Neural cell (in vitro differentiated cells): ENCODE data around the gene IQCK. TPM values are rescaled to one million over a fixed set of nuclear protein-coding genes. Genes with fewer than 3 reads are reported as not detected.
A peak's percentile ranks its signal among the peaks of the same experiment; 100 is the strongest.

Experiments
- H2AFZ ChIP-seq: fragments of 200-600, 300-800 bp; sonication (generic), shearing (Covaris generic); 2 replicates; pipeline ENCODE4 v1.6.0; 2014; ENCODE audit warnings: low read depth, mild to moderate bottlenecking, antibody characterized with exemption, low read length, moderate library complexity
- H3F3A ChIP-seq: fragments of 200-600 bp; shearing (Covaris generic); 2 replicates; pipeline ENCODE4 v1.6.1; 2016; ENCODE audit warnings: mild to moderate bottlenecking, moderate library complexity, mixed read lengths, antibody characterized with exemption, low read length; ENCODE audit not compliant: insufficient read depth, poor library complexity, severe bottlenecking
- H3K27ac ChIP-seq: fragments of 200-600, 300-800 bp; sonication (generic), shearing (Covaris generic); 2 replicates; pipeline ENCODE4 v1.5.1; 2014; ENCODE audit warnings: mild to moderate bottlenecking, low read length, moderate library complexity
- H3K27me3 ChIP-seq: fragments of 300-800, 200-600 bp; sonication (generic), shearing (Covaris generic); 2 replicates; pipeline ENCODE4 v1.6.0; 2014; ENCODE audit warnings: mild to moderate bottlenecking, low read depth, low read length, moderate library complexity; ENCODE audit not compliant: insufficient read depth
- H3K36me3 ChIP-seq: fragments of 300-800, 200-600 bp; sonication (generic), shearing (Covaris generic); 2 replicates; pipeline ENCODE4 v1.5.1; 2014; ENCODE audit warnings: mild to moderate bottlenecking, antibody characterized with exemption, low read length, moderate library complexity; ENCODE audit not compliant: insufficient read depth
- H3K4me2 ChIP-seq: fragments of 300-800, 200-600 bp; sonication (generic), shearing (Covaris generic); 2 replicates; pipeline ENCODE4 v1.6.0; 2014; ENCODE audit warnings: mild to moderate bottlenecking, low read length
- H3K4me3 ChIP-seq: fragments of 300-800, 200-600 bp; sonication (generic), shearing (Covaris generic); 2 replicates; pipeline ENCODE4 v1.5.1; 2014; ENCODE audit warnings: mild to moderate bottlenecking, low read length, moderate library complexity
- H3K79me2 ChIP-seq: fragments of 200-600 bp; shearing (Covaris generic); replicated peaks from 2 replicates; pipeline ENCODE4 v1.6.0; 2014; ENCODE audit warnings: mild to moderate bottlenecking, low read length, moderate library complexity; ENCODE audit not compliant: insufficient read depth
- H3K9ac ChIP-seq: fragments of 300-800, 200-600 bp; sonication (generic), shearing (Covaris generic); 2 replicates; pipeline ENCODE4 v1.6.1; 2016; ENCODE audit warnings: mild to moderate bottlenecking, low read length, mixed read lengths
- H3K9me2 ChIP-seq: fragments of 200-600 bp; shearing (Covaris generic); 2 replicates; pipeline ENCODE4 v1.6.1; 2016; ENCODE audit warnings: mild to moderate bottlenecking, low read length, mixed read lengths; ENCODE audit not compliant: insufficient read depth
- H3K9me3 ChIP-seq: fragments of 200-600, 300-800 bp; sonication (generic), shearing (Covaris generic); 2 replicates; pipeline ENCODE4 v1.6.1; 2016; ENCODE audit warnings: mild to moderate bottlenecking, mixed run types, low read length, moderate library complexity, mixed read lengths
- H4K20me1 ChIP-seq: fragments of 200-600 bp; shearing (Covaris generic); 2 replicates; pipeline ENCODE4 v1.6.1; 2016; ENCODE audit warnings: mild to moderate bottlenecking, mixed run types; ENCODE audit not compliant: insufficient read depth
- EP300 ChIP-seq: fragments of 450-650 bp; conservative IDR thresholded peaks from 2 replicates; pipeline ENCODE4 v1.6.1; 2014; ENCODE audit warnings: antibody characterized with exemption, mild to moderate bottlenecking, moderate library complexity; ENCODE audit not compliant: poor library complexity, severe bottlenecking
- EZH2 ChIP-seq: fragments of 200-600, 300-800 bp; shearing (Covaris generic), sonication (generic); IDR thresholded peaks from 2 replicates; pipeline ENCODE4 v1.6.1; 2014; ENCODE audit warnings: antibody characterized with exemption, low read length, borderline replicate concordance, mild to moderate bottlenecking; ENCODE audit not compliant: insufficient read depth, poor library complexity, severe bottlenecking
- MXI1 ChIP-seq: fragments of 450-650 bp; conservative IDR thresholded peaks from 2 replicates; pipeline ENCODE4 v1.6.1; 2014; ENCODE audit warnings: antibody characterized with exemption, mild to moderate bottlenecking; ENCODE audit not compliant: poor library complexity, severe bottlenecking
- POLR2AphosphoS5 ChIP-seq: IDR thresholded peaks from 2 replicates; pipeline ENCODE4 v1.6.1; 2012
- RAD21 ChIP-seq: fragments of 450-650 bp; conservative IDR thresholded peaks from 2 replicates; pipeline ENCODE4 v1.6.1; 2014; ENCODE audit warnings: antibody characterized with exemption, mild to moderate bottlenecking, moderate library complexity
- SMC3 ChIP-seq: fragments of 450-650 bp; conservative IDR thresholded peaks from 2 replicates; pipeline ENCODE4 v1.6.1; 2014; ENCODE audit warnings: antibody characterized with exemption, mild to moderate bottlenecking, moderate library complexity; ENCODE audit not compliant: poor library complexity
- TAF1 ChIP-seq: IDR thresholded peaks from 2 replicates; pipeline ENCODE4 v1.6.1; 2012; ENCODE audit warnings: low read depth
- polyA plus RNA-seq: library from polyadenylated mRNA; depleted of rRNA; stranded (reverse); fragments of >200 nt; gene quantifications from 2 replicates; pipeline ENCODE4 v1.2.3, GENCODE V29; 2014
- TF ChIP-seq, protein P1 (sequence below): fragments of 450-650 bp; IDR thresholded peaks from 2 replicates; pipeline ENCODE4 v1.5.1; 2014; ENCODE audit warnings: antibody characterized with exemption, mild to moderate bottlenecking, moderate library complexity; ENCODE audit not compliant: poor library complexity, severe bottlenecking
- TF ChIP-seq, protein P2 (sequence below): IDR thresholded peaks from 2 replicates; pipeline ENCODE4 v1.6.1; 2012; ENCODE audit warnings: borderline replicate concordance

Gene IQCK
- polyA plus RNA-seq, 1 donor from 2014 or later = 10.2 TPM

DNA sequence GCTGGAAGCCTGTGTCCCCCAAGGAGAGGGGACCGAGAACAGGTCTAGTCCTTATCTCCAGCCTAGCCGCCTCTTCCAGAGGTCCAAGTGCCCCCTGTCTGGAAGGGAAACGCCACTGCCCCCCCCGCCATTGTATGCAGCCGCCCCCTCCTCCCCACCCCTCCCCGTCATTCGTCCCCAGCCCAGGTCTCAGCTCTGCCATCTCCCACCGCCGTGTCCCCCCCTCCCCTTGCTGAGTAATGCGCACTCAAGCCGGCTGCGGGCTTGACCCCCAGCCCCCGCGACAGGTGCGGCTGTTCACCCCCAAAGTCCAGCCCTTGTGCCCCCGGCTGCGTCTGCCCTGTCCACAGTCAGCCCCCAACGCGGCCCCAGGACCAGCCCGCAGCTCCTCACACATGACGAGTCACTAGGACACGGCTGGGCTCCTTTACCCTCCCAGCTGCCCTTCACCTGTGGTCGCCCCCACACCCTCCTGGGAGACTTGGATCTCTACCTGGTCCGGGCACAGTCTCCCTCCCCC is 166.0 kb downstream of the IQCK start:
- Histone ChIP-seq H3F3A (no peaks in the 10 kb centered on the region), H3K27ac (peak overlapping the region; percentile 67), H3K9ac (peak overlapping the region; percentile 79), H3K27me3 (no peaks in the 10 kb centered on the region), H3K4me2 (peak overlapping the region; percentile 66), H3K36me3 (no peaks in the 10 kb centered on the region), H2AFZ (peak overlapping the region; percentile 45), H3K9me2 (no peaks in the 10 kb centered on the region), H3K9me3 (no peaks in the 10 kb centered on the region), H3K4me3 (peak overlapping the region; percentile 96), H3K79me2 (peaks cover 37% of the 10 kb centered on the region), H4K20me1 (no peaks in the 10 kb centered on the region)
- TF ChIP-seq, protein P1, sequence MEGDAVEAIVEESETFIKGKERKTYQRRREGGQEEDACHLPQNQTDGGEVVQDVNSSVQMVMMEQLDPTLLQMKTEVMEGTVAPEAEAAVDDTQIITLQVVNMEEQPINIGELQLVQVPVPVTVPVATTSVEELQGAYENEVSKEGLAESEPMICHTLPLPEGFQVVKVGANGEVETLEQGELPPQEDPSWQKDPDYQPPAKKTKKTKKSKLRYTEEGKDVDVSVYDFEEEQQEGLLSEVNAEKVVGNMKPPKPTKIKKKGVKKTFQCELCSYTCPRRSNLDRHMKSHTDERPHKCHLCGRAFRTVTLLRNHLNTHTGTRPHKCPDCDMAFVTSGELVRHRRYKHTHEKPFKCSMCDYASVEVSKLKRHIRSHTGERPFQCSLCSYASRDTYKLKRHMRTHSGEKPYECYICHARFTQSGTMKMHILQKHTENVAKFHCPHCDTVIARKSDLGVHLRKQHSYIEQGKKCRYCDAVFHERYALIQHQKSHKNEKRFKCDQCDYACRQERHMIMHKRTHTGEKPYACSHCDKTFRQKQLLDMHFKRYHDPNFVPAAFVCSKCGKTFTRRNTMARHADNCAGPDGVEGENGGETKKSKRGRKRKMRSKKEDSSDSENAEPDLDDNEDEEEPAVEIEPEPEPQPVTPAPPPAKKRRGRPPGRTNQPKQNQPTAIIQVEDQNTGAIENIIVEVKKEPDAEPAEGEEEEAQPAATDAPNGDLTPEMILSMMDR = no peak
- TF ChIP-seq MXI1 = peak; percentile 1

DNA sequence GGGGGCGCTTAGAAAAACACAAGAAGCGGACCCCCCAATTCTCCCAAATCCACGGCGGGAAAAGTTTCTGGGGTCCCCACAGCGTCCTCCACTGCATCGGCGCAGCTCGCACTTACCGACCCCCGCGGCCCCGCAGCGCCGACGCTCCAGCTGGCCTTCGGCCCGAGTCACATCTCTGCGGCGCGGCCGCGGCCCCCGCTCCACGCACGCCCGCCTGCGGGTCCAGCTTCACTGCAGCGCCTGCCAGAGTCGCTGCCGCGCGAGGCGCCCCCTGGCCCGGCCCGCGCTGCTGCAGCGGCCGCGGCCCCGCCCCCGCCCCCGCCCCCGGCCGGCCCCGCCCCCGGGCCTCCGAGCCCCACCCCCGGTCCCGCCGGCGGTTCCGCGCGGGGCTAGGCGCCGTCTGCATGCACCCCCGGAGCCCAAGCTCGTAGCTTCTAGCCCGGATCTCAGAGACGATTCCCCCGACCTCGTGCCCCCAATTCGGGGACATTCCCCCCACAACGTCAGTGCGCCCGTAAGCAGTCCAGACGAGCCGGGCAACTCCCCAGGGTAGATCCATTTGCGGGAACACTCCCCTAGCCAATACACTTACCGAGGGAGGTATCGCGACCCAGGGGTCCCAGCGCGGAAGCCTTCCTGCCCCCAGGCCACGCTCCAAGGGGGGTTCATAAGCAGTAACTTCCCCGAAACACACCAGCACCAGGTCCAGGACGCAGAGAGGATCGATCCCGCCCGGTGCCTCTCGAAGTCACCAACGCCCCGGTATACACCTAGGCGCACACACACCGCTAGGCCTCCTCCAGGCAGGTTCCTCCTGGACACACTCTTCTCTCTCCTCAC is 166.8 kb downstream of the IQCK start, which contains the start of gene GPRC5B:
GPRC5B (minus strand) TSS at position 238 of the 840 bp plus-strand sequence. CDS start 12,003 bp downstream, outside the sequence.
- Histone ChIP-seq H3K4me2 (peak within 1 kb of the TSS; percentile 66), H3K9me3 (no peaks in the 10 kb centered on the region), H3K27me3 (no peaks in the 10 kb centered on the region), H3K9me2 (no peaks in the 10 kb centered on the region), H4K20me1 (no peaks in the 10 kb centered on the region), H2AFZ (peak within 1 kb of the TSS; percentile 45), H3K27ac (peak within 1 kb of the TSS; percentile 67), H3K79me2 (peaks cover 36% of the 10 kb centered on the region), H3K4me3 (peak within 1 kb of the TSS; percentile 96), H3F3A (no peaks in the 10 kb centered on the region), H3K36me3 (no peaks in the 10 kb centered on the region), H3K9ac (peak within 1 kb of the TSS; percentile 79)
- TF ChIP-seq MXI1 = peak; percentile 57
- TF ChIP-seq SMC3 = peak; percentile 36
- TF ChIP-seq, protein P1 = peak; percentile 34
- TF ChIP-seq TAF1 = no peak
- TF ChIP-seq RAD21 = peak; percentile 42
- no peak for TF ChIP-seq EP300
- peak; percentile 28 for TF ChIP-seq POLR2AphosphoS5
- TF ChIP-seq EZH2 = no peak
- TF ChIP-seq, protein P2, sequence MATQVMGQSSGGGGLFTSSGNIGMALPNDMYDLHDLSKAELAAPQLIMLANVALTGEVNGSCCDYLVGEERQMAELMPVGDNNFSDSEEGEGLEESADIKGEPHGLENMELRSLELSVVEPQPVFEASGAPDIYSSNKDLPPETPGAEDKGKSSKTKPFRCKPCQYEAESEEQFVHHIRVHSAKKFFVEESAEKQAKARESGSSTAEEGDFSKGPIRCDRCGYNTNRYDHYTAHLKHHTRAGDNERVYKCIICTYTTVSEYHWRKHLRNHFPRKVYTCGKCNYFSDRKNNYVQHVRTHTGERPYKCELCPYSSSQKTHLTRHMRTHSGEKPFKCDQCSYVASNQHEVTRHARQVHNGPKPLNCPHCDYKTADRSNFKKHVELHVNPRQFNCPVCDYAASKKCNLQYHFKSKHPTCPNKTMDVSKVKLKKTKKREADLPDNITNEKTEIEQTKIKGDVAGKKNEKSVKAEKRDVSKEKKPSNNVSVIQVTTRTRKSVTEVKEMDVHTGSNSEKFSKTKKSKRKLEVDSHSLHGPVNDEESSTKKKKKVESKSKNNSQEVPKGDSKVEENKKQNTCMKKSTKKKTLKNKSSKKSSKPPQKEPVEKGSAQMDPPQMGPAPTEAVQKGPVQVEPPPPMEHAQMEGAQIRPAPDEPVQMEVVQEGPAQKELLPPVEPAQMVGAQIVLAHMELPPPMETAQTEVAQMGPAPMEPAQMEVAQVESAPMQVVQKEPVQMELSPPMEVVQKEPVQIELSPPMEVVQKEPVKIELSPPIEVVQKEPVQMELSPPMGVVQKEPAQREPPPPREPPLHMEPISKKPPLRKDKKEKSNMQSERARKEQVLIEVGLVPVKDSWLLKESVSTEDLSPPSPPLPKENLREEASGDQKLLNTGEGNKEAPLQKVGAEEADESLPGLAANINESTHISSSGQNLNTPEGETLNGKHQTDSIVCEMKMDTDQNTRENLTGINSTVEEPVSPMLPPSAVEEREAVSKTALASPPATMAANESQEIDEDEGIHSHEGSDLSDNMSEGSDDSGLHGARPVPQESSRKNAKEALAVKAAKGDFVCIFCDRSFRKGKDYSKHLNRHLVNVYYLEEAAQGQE = no peak
